Measurements from ENCODE around the gene RBM8A.

- no peak for TF ChIP-seq CTCF (IDR thresholded peaks at IDR 0.05)
- TF ChIP-seq POLR2A (IDR thresholded peaks at IDR 0.05): no peak
Measured at GRCh38 chr1:145949219-145949618, 21.9 kb upstream of the RBM8A start.

Data from Peyer's patch (tissue), 4 donors.